ENCODE data around the gene CFAP92.

Gene CFAP92

DNA sequence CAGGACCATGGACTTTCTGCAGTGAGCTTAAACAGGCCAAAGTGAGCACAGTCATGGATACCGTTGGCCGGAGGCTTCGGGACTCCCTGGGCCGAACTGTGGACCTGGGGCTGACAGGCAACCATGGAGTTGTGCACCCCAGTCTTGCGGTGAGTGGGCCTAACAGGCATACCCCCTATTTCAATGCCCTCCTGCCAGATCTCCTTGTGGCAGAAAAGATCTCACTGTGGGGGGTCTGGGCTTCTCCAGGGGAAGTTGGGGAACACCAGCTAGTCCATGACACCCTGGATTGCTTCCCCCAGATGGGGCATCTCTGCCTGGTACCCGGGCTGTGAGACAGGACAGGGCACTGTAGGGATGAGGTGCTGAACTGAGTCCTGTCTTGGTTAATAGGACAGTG is 84.9 kb downstream of the CFAP92 start:
- no peak overlapping the region for H3K27ac ChIP-seq (ENCODE audit: low read length)
- H3K9ac ChIP-seq (ENCODE audit: low read length): no peak overlapping the region
- TF ChIP-seq EZH2phosphoT487 (IDR thresholded peaks at IDR 0.05; ENCODE audit: low read length): no peak
- H2AFZ ChIP-seq (ENCODE audit: low read length): no peak overlapping the region
- H3K9me3 ChIP-seq (replicated peaks; ENCODE audit: insufficient read depth, low read length): no peaks in the 10 kb centered on the region
- no peaks in the 10 kb centered on the region for H4K20me1 ChIP-seq (ENCODE audit: insufficient read depth, low read length)
- H3K4me1 ChIP-seq (ENCODE audit: low read length): no peaks in the 10 kb centered on the region
- no peaks in the 10 kb centered on the region for H3K9me2 ChIP-seq (replicated peaks; ENCODE audit: insufficient read depth, low read length)
- H3K4me3 ChIP-seq (ENCODE audit: low read length): no peak overlapping the region
- H3K27me3 ChIP-seq (replicated peaks; ENCODE audit: insufficient read depth, low read length): no peaks in the 10 kb centered on the region
- H3K4me2 ChIP-seq (ENCODE audit: low read depth, low read length): no peak overlapping the region
- peaks cover 3% of the 10 kb centered on the region; the same call in 1 of the 2 replicates for H3K36me3 ChIP-seq (replicated peaks; ENCODE audit: insufficient read depth, low read length)
- no peak for DNase-seq
- H3F3A ChIP-seq (ENCODE audit: insufficient read depth, low read length): no peaks in the 10 kb centered on the region
- H3K79me2 ChIP-seq (ENCODE audit: low read length): no peaks in the 10 kb centered on the region

GRCh38 chr3:128907706-128908445 is 86.0 kb downstream of the CFAP92 start:
- Histone ChIP-seq H3K4me2 (ENCODE audit: low read depth, low read length) (no peak overlapping the region), H3F3A (ENCODE audit: insufficient read depth, low read length) (no peaks in the 10 kb centered on the region), H3K9me2 (replicated peaks; ENCODE audit: insufficient read depth, low read length) (no peaks in the 10 kb centered on the region), H3K36me3 (replicated peaks; ENCODE audit: insufficient read depth, low read length) (peaks cover 3% of the 10 kb centered on the region; the same call in 1 of the 2 replicates), H4K20me1 (ENCODE audit: insufficient read depth, low read length) (no peaks in the 10 kb centered on the region), H3K4me3 (ENCODE audit: low read length) (no peak overlapping the region), H3K79me2 (ENCODE audit: low read length) (no peaks in the 10 kb centered on the region), H3K4me1 (ENCODE audit: low read length) (no peaks in the 10 kb centered on the region), H3K9me3 (replicated peaks; ENCODE audit: insufficient read depth, low read length) (no peaks in the 10 kb centered on the region), H2AFZ (ENCODE audit: low read length) (no peak overlapping the region), H3K27ac (ENCODE audit: low read length) (no peak overlapping the region), H3K9ac (ENCODE audit: low read length) (no peak overlapping the region), H3K27me3 (replicated peaks; ENCODE audit: insufficient read depth, low read length) (no peaks in the 10 kb centered on the region)
- DNase-seq: no peak
- TF ChIP-seq, protein P1, sequence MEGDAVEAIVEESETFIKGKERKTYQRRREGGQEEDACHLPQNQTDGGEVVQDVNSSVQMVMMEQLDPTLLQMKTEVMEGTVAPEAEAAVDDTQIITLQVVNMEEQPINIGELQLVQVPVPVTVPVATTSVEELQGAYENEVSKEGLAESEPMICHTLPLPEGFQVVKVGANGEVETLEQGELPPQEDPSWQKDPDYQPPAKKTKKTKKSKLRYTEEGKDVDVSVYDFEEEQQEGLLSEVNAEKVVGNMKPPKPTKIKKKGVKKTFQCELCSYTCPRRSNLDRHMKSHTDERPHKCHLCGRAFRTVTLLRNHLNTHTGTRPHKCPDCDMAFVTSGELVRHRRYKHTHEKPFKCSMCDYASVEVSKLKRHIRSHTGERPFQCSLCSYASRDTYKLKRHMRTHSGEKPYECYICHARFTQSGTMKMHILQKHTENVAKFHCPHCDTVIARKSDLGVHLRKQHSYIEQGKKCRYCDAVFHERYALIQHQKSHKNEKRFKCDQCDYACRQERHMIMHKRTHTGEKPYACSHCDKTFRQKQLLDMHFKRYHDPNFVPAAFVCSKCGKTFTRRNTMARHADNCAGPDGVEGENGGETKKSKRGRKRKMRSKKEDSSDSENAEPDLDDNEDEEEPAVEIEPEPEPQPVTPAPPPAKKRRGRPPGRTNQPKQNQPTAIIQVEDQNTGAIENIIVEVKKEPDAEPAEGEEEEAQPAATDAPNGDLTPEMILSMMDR (IDR thresholded peaks at IDR 0.05; ENCODE audit: low read length): no peak
- TF ChIP-seq EZH2 (optimal IDR thresholded peaks at IDR 0.05; ENCODE audit: low read depth, low read length) (no peak), EZH2phosphoT487 (IDR thresholded peaks at IDR 0.05; ENCODE audit: low read length) (no peak)

DNA sequence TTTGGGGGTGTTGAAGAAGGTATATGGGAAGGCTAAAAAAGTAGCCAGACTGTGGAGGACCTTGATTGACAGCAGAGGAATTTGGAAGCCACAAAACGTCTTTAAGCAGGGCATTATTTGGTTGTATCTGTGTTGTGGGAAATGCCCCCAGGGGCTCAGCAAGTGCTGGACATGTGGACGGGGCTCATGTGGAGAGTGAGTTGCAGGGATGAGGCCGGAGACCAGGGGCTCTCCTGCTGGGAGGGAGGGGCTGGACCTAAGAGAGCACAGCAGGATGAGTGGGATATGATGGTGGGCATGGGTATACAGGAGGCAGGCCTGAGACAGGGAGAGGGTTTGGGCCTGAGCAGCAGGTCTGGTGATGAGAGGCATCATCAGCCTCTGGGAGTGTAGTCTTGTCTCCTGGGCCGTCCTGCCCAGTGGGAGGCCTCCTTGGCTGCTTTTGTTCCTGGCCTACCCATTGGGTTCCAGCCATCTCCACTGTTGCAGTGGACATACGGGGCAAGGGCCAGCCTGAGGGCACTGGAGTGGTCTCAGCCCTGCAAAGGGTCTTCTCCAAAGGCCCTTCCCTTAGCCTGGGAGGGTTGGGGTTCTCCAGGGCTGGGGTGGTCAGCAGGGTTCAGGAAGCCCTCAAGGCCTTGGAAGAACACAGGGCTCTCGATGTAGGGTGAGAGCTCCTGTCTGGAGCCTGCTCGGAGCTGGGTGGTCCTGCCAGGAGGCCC is 86.9 kb downstream of the CFAP92 start:
- Histone ChIP-seq H3F3A (ENCODE audit: insufficient read depth, low read length) (no peaks in the 10 kb centered on the region), H3K9me2 (replicated peaks; ENCODE audit: insufficient read depth, low read length) (no peaks in the 10 kb centered on the region), H3K27ac (ENCODE audit: low read length) (no peak overlapping the region), H3K79me2 (ENCODE audit: low read length) (no peaks in the 10 kb centered on the region), H3K9ac (ENCODE audit: low read length) (no peak overlapping the region), H3K36me3 (replicated peaks; ENCODE audit: insufficient read depth, low read length) (no peaks in the 10 kb centered on the region; the same call in 1 of the 2 replicates), H3K4me3 (ENCODE audit: low read length) (no peak overlapping the region), H3K4me1 (ENCODE audit: low read length) (no peaks in the 10 kb centered on the region), H3K4me2 (ENCODE audit: low read depth, low read length) (no peak overlapping the region), H3K9me3 (replicated peaks; ENCODE audit: insufficient read depth, low read length) (no peaks in the 10 kb centered on the region), H2AFZ (ENCODE audit: low read length) (no peak overlapping the region), H4K20me1 (ENCODE audit: insufficient read depth, low read length) (no peaks in the 10 kb centered on the region), H3K27me3 (replicated peaks; ENCODE audit: insufficient read depth, low read length) (no peaks in the 10 kb centered on the region)
- no peak for DNase-seq
- TF ChIP-seq, protein P1 (IDR thresholded peaks at IDR 0.05; ENCODE audit: low read length): no peak
- TF ChIP-seq EZH2 (optimal IDR thresholded peaks at IDR 0.05; ENCODE audit: low read depth, low read length) (no peak), EZH2phosphoT487 (IDR thresholded peaks at IDR 0.05; ENCODE audit: low read length) (no peak)

All from MM.1S (cell line).